ENCODE measurements around the gene CPNE7.

- TF ChIP-seq ZNF274 (IDR thresholded peaks at IDR 0.05; ENCODE audit: borderline replicate concordance, low read depth, low read length) = no peak
- TF ChIP-seq, protein P1, sequence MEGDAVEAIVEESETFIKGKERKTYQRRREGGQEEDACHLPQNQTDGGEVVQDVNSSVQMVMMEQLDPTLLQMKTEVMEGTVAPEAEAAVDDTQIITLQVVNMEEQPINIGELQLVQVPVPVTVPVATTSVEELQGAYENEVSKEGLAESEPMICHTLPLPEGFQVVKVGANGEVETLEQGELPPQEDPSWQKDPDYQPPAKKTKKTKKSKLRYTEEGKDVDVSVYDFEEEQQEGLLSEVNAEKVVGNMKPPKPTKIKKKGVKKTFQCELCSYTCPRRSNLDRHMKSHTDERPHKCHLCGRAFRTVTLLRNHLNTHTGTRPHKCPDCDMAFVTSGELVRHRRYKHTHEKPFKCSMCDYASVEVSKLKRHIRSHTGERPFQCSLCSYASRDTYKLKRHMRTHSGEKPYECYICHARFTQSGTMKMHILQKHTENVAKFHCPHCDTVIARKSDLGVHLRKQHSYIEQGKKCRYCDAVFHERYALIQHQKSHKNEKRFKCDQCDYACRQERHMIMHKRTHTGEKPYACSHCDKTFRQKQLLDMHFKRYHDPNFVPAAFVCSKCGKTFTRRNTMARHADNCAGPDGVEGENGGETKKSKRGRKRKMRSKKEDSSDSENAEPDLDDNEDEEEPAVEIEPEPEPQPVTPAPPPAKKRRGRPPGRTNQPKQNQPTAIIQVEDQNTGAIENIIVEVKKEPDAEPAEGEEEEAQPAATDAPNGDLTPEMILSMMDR (IDR thresholded peaks at IDR 0.05 in 2 of 3, conservative IDR thresholded peaks at IDR 0.05 in 1 of 3; ENCODE audit: insufficient read depth in 2 of 3, low read depth in 1 of 3, low read length in 3 of 3) = no peak
- TF ChIP-seq, protein P2, sequence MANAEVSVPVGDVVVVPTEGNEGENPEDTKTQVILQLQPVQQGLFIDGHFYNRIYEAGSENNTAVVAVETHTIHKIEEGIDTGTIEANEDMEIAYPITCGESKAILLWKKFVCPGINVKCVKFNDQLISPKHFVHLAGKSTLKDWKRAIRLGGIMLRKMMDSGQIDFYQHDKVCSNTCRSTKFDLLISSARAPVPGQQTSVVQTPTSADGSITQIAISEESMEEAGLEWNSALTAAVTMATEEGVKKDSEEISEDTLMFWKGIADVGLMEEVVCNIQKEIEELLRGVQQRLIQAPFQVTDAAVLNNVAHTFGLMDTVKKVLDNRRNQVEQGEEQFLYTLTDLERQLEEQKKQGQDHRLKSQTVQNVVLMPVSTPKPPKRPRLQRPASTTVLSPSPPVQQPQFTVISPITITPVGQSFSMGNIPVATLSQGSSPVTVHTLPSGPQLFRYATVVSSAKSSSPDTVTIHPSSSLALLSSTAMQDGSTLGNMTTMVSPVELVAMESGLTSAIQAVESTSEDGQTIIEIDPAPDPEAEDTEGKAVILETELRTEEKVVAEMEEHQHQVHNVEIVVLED (CRISPR knock-in tag; IDR thresholded peaks at IDR 0.05) = no peak
- TF ChIP-seq C11orf30 (IDR thresholded peaks at IDR 0.05; ENCODE audit: low read depth) = no peak
- no peak for TF ChIP-seq POLR2AphosphoS5 (IDR thresholded peaks at IDR 0.05; ENCODE audit: control insufficient read depth, insufficient read depth, low read depth, low read length)
- no peak for TF ChIP-seq TAF1 (IDR thresholded peaks at IDR 0.05; ENCODE audit: control insufficient read depth, extremely low read depth, insufficient read depth, low read length, severe bottlenecking)
- TF ChIP-seq, protein P3, sequence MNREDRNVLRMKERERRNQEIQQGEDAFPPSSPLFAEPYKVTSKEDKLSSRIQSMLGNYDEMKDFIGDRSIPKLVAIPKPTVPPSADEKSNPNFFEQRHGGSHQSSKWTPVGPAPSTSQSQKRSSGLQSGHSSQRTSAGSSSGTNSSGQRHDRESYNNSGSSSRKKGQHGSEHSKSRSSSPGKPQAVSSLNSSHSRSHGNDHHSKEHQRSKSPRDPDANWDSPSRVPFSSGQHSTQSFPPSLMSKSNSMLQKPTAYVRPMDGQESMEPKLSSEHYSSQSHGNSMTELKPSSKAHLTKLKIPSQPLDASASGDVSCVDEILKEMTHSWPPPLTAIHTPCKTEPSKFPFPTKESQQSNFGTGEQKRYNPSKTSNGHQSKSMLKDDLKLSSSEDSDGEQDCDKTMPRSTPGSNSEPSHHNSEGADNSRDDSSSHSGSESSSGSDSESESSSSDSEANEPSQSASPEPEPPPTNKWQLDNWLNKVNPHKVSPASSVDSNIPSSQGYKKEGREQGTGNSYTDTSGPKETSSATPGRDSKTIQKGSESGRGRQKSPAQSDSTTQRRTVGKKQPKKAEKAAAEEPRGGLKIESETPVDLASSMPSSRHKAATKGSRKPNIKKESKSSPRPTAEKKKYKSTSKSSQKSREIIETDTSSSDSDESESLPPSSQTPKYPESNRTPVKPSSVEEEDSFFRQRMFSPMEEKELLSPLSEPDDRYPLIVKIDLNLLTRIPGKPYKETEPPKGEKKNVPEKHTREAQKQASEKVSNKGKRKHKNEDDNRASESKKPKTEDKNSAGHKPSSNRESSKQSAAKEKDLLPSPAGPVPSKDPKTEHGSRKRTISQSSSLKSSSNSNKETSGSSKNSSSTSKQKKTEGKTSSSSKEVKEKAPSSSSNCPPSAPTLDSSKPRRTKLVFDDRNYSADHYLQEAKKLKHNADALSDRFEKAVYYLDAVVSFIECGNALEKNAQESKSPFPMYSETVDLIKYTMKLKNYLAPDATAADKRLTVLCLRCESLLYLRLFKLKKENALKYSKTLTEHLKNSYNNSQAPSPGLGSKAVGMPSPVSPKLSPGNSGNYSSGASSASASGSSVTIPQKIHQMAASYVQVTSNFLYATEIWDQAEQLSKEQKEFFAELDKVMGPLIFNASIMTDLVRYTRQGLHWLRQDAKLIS (CRISPR knock-in tag; IDR thresholded peaks at IDR 0.05) = no peak
- no peak for TF ChIP-seq FOSL1 (tag; conservative IDR thresholded peaks at IDR 0.05)
Measured at GRCh38 chr16:89613954-89614459, 38.4 kb downstream of the CPNE7 start.

Data from K562 (cell line).